Measurements from ENCODE around the gene PTPRM. TPM values are rescaled to one million over a fixed set of nuclear protein-coding genes. Genes with fewer than 3 reads are reported as not detected.

The PTPRM gene
- total RNA-seq, 1 donor from 2014 or later, result 5.3 TPM

DNA sequence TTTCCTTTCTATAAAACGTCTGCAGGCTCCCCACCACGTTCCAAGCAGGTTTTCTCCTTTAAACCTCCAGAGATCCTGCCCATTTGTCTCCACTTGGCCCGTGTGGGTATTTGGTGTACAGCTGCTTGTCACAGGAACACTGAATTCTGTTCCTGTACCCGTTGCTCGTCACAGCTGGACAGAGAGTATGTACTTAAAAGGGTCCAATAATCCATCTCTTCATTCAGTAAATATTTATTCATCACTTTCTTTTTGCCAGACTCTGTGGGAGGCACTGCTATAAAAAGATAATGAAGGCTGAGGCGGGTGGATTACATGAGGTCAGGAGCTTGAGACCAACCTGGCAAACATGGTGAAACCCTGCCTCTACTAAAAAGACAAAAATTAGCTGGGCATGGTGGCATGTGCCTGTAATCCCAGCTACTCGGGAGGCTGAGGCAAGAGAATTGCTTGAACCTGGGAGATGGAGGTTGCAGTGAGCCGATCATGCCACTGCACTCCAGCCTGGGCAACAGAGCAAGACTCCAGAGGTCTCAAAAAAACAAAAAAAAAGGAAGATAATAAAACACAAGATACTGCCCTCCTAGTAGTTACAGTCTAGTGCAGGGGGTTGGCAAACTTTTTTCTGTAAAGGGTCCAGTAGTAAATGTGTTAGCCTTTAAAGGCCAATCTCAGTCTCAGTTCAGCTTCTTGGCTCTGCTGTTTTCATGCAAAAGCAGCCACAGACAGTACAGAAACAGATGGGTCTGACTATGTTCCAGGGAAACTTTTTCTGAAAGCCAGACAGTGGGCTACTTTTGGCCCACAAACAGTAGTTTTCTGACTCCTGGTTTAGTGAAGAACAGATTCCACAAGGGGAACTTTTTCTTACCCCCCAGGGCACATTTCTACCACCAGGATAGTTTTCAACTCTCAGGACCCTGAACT, 732.2 kb downstream of the PTPRM start:
- no peak for ATAC-seq

DNA sequence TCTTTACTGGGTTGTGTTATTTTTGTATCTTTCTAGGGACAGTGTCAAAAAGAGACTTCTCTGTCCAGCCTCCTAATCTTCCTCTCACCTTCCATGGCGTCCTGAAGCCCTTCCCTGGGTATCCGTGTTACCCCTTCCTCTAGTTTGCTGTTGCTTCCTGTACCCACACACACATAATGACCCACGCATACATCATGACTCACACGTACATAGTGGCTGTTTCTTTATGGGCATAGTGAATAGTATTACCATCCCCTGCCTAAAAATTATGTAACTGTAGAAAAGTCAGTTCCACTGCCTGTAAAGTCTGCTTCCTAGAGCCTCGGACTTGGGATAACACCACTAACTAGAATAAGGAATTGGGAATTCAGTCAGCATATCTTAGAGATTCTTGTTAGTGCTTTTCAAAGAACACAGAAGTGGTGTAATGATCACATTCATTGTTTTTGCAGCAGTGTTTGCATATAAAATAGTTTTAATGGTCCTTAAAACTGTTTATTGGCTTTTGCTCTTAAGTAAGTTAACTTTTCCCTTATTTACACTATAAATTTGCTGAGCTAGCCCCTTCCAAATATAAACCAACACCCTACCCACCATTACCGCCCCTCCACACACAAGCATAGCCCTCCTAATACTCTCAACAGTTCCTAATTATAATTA, 733.8 kb downstream of the PTPRM start:
- ATAC-seq, result no peak

GRCh38 chr18:8301427-8302172, 734.5 kb downstream of the PTPRM start:
- no peak for ATAC-seq

- ATAC-seq, result no peak
These were observed 736.1 kb downstream of the PTPRM start for GRCh38 chr18:8303151-8303755.

DNA sequence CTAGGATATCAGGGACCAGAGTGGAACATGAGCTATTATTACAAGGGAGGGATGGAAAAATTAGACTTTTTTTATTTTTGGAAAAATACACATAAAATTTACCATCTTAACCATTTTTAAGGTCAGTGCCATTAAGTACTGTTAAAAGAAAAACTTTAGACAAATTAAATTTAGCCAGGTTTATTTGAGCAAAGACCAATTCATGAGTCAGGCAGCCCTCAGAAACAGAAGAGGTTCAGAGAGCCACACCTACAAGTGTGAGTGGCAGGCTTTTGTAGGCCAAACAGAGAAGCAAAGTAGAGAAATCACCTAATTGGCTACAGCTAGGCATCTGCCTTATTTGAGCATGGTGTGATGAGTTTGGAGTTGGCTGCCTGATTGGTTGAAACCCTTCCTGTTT, 740.8 kb downstream of the PTPRM start:
- no peak for ATAC-seq

GRCh38 chr18:8313043-8313442, 745.9 kb downstream of the PTPRM start:
- no peak for ATAC-seq

- no peak for ATAC-seq
These were observed 747.0 kb downstream of the PTPRM start for GRCh38 chr18:8314124-8314523.

GRCh38 chr18:8319798-8320489, 752.8 kb downstream of the PTPRM start:
- ATAC-seq, result no peak

DNA sequence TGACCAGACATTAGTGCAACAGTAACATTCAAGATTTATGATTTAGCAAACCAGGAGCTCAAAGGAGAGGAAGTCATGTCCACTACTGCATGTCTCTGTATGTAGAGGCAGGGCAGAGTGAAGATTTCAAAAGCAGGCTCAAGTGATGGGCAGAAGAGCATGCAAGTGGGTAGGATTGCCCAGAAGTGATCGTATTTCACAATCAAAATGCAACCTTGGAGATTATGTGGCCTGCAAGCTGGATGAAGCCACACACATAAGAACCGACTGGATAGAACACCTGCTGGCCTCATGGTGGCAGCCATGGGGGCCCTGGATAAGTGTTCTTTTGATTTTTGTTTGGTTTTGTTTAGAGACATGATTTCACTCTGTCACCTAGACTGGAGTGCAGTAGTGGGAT, 755.4 kb downstream of the PTPRM start:
- ATAC-seq, result no peak

GRCh38 chr18:8324343-8325065, 757.4 kb downstream of the PTPRM start:
- ATAC-seq, result no peak

GRCh38 chr18:8326763-8327394, 759.8 kb downstream of the PTPRM start:
- ATAC-seq, result no peak

DNA sequence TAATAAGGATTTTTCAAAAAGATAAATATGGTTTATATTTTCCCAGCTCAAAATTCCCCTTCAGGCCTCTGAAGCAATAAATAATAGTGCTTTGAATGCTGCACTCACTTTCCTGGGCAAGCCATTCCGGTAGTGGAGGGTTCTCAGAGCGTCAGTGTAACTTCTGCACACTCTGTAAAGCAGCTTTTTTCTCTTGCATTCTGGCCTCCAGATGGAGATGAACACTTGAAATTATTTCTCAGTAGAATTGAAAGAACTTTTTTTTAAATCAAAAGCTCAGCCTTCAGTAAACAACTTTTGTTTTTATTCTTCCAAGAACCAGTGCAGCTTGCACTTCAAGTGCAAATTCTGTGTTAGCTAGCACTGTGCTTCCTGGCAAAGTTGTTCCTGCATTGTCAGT, 761.0 kb downstream of the PTPRM start:
- no peak for ATAC-seq

DNA sequence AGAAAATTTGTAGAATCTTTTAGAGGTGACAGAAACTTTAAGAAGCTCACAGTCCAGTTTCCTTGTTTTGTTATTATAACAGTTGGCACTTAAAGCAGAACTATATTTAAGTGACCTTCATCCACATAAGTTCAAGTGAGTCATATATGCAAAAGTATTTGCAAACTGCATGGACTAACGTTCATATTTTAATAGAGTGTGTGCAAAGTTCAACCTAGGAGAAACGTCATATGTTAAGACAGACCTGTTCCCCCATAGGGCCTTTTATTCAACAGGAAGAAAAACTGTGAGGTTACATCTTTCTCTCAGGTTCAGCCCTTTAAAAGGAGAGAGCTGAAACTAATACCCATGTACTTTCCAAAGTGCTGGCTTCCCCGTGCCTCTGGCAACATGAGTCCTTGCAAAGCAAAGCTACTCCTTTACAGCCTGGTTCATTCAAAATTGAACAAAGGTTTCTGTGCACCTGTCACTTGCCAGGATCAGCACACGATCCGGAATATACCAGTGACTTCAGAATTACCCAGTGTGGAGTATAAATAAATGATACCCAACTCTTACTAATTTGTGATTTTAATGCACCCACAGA, 762.2 kb downstream of the PTPRM start:
- ATAC-seq, result no peak

GRCh38 chr18:8330575-8330974, 763.5 kb downstream of the PTPRM start:
- ATAC-seq, result no peak

DNA sequence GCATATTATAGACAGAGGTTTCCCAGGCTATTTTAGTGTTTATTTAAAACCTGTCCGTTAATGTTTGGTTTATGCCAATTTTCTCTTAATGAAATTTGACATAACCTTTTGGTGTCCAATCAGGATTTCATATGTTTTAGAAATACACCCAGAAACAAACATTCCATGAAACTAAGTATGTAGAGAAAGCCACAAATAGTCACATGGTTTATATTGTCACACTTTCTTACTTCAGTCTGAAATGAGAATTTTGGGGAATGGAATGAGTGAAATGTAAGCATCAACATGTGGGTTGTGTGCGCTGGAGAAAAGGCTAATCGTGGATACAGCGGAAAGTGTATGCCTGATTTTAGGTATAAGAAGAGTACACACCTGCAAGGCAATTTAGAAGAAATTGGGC, 765.2 kb downstream of the PTPRM start:
- ATAC-seq, result no peak

- ATAC-seq, result no peak
These were observed 766.8 kb downstream of the PTPRM start for GRCh38 chr18:8333961-8334360.

DNA sequence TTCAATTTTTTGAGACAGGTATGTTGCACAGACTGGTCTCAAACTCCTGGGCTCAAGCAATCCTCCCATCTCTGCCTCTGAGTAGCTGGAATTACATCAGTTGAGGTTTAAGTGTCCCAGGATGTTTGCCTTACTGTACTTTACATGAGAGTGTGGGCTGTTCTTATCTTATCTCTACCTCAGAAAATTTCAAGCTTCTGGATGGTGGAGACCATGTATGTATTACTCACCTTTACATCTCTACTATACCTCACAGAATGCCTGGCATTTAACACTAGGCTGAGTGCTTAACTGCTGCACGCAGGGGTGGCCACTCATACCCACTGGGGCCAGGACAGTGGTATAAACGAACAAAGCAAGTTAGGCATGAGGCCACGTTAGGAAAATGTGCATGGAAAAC, 770.1 kb downstream of the PTPRM start:
- no peak for ATAC-seq

- ATAC-seq, result no peak
These were observed 772.1 kb downstream of the PTPRM start for GRCh38 chr18:8339210-8339609.

DNA sequence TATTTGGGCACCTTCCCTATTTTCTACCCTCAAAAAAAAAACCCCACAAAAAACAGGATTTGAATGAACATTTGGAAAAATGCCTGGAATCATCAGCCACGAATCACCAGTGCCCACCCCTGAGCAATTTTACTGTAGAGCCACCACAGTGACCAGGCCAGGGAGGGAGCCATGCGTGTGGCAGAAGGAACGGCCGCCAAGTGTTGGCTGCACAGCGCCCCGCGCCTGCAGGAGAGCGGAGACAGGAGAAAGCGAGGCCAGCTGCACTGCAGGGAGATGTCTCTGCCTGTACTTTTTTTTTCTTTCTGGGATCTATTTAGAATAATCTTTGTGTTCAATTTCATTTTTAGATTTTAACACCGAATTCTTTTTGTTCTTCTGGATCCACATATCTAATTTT, 772.8 kb downstream of the PTPRM start:
- ATAC-seq, result no peak

DNA sequence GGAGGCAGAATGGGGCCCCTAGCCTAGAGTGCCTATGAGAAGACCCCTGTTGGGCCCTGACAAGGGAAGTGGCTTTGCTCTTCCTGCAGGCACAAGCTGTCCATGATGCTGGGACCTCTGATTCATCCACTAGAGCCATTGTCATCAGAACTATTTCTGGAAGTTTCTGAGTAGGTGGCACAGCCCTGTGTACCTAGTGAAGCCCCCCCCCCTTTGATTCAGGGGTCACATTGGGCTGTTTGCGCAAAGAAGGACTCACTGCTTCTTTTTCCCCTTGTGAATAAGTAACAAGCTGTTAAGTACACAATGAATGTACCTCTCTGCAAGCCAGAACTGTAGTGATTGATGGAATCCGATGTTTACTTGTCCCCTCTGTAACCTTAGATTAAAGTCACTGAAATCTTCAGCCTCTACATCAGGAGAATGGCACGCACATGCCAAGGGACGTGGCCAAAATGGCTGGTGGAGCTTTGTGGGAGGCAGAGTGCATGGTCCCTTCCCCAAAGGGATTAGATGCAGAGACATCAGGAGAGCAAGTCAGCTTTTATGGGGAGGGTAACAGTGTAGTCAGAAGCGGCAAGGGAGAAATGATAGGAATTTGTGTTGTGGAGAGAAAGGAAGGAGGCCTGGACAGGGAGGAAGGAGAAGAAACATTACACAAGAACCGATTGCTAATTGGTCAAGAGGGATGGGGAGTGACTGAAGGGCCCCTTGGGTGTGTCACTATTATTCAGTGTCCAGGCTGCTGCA, 774.5 kb downstream of the PTPRM start:
- ATAC-seq, result no peak

All from esophagus mucosa (tissue), 1 donor.